Heart right ventricle (tissue), 16 donors: ENCODE results near the gene PLPP7. TPM values are rescaled to one million over a fixed set of nuclear protein-coding genes. Genes with fewer than 3 reads are reported as not detected.
"Not testable (repeated sequence)": the region's sequence is repeated elsewhere in the genome, so short reads cannot be mapped to it uniquely, and the experiment has no call there.

Experiments used
- ATAC-seq, 8 donors: fragments of 200-7000 bp; cut with Tn5 transposase; one replicate each; pipeline ENCODE4 v1.9.1; 2020; ENCODE audit warnings: mild to moderate bottlenecking in 8 of 8, moderate library complexity in 8 of 8, moderate number of reproducible peaks in 1 of 8
- DNase-seq, 2 donors: peaks; one replicate each; pipeline ENCODE4 v3.0.0-alpha.2; 2020
- H3K27ac ChIP-seq, 10 donors: fragments of 200-600 bp; sonication (generic) in 2 of 10; one replicate each; pipeline versions ENCODE4 v1.5.0 to v1.8.0; 2020 to 2022; ENCODE audit warnings: mild to moderate bottlenecking in 3 of 10
- H3K27me3 ChIP-seq, 7 donors: fragments of 200-600 bp; one replicate each; pipeline ENCODE4 v1.8.0; 2021 to 2022; ENCODE audit warnings: mild to moderate bottlenecking in 2 of 7
- H3K36me3 ChIP-seq, 9 donors: fragments of 200-600 bp; sonication (generic) in 1 of 9; one replicate each; pipeline versions ENCODE4 v1.5.0 to v1.8.0; 2020 to 2022; ENCODE audit warnings: mild to moderate bottlenecking in 2 of 9
- H3K4me1 ChIP-seq, 9 donors: fragments of 200-600 bp; sonication (generic) in 1 of 9; one replicate each; pipeline versions ENCODE4 v1.5.0 to v1.8.0; 2020 to 2022; ENCODE audit warnings: mild to moderate bottlenecking in 4 of 9
- H3K4me3 ChIP-seq, 10 donors: fragments of 200-600 bp; sonication (generic) in 2 of 10; one replicate each; pipeline versions ENCODE4 v1.5.0 to v1.8.0; 2020 to 2022; ENCODE audit warnings: mild to moderate bottlenecking in 7 of 10, moderate library complexity in 2 of 10
- H3K9me3 ChIP-seq, 11 donors: fragments of 200-600 bp in 10 of 11; sonication (generic) in 2 of 11; one replicate each; pipeline versions ENCODE4 v1.5.0 to v1.8.0; 2013 to 2022; ENCODE audit warnings: mild to moderate bottlenecking in 2 of 11, control low read depth in 1 of 11, moderate library complexity in 1 of 11
- WGBS, 2 donors: extraction: QIAGEN DNeasy Blood & Tissue Kit; methylation state at CpG; one replicate each; pipeline ENCODE4 v1.1.7; 2013; ENCODE audit warnings: inconsistent platforms in 1 of 2; 5-methylcytosine and 5-hydroxymethylcytosine counted together
- intact Hi-C, 10 donors: fragments of 100-400 bp; cut with DNase I; formaldehyde crosslinking; loops; one replicate each; pipeline versions ENCODE4 v1.11.1 to v1.14.2; 2022
- polyA plus RNA-seq, 2 donors: library from polyadenylated mRNA; stranded (reverse); fragments of 200-250 nt; gene quantifications; one replicate each; pipeline ENCODE4 v1.2.3, GENCODE V29; 2013
- total RNA-seq, 10 donors: library from RNA; stranded (reverse); fragmentation: NEBNext Ultra II Directional in 3 of 10; extraction: Animal tissue kit (Norgen Biotek cat#: 25700) in 3 of 10; gene quantifications; one replicate each; pipeline versions ENCODE4 v1.2.1 to v1.2.4, GENCODE V29; 2021 to 2023
- TF ChIP-seq, protein P1 (sequence below), 9 donors: fragments of 200-600 bp; sonication (generic) in 2 of 9; IDR thresholded peaks; one replicate each; pipeline versions ENCODE4 v1.5.0 to v1.8.0; 2021 to 2022; ENCODE audit warnings: antibody characterized with exemption in 9 of 9, mild to moderate bottlenecking in 5 of 9, moderate library complexity in 1 of 9
- donor health status: Arrhythmogenic right ventricular cardiomyopathy.
- donor health status: ischemic (EF 13 %, LVEDD 7.1; RV severe dilation, severe dysfunction).
- donor health status: healthy with polysubstance abuse.
- donor health status: DM: no; HTN: yes; CAD: no.
- donor health status: DM: no; HTN: no; CAD: no.
- donor health status: ischemic (EF 25% LVEDD 6.9; RV normal size, moderate dysfunction).
- donor health status: ischemic (EF 25% LVEDD 5.7; RV mildly dilated, moderate dysfunction).
- donor health status: healthy.
- donor health status: DM: yes; HTN: yes; CAD: no.
- donor health status: Ischemic cardiomyopathy.
- donor health status: ischemic (EF 35%, LVEDD 5.7; RV mildly dilated, moderate dysfunction).
- donor health status: nonischemic (EF 11% LVEDD 7.7; RV severe dilation, severe dysfunction).
- donor health status: DM: yes; HTN: yes; CAD: no.
- donor health status: PGD.
- donor health status: ischemic (EF 29% LVEDD 5.4; RV normal size, mild dysfunction).
- donor health status: nonischemic (EF 23%, LVEDD 6.1; RV moderate dilation, normal function).

Gene PLPP7
- total and polyA plus RNA-seq, 12 donors = 42.6 to 140 (median 102) TPM

DNA sequence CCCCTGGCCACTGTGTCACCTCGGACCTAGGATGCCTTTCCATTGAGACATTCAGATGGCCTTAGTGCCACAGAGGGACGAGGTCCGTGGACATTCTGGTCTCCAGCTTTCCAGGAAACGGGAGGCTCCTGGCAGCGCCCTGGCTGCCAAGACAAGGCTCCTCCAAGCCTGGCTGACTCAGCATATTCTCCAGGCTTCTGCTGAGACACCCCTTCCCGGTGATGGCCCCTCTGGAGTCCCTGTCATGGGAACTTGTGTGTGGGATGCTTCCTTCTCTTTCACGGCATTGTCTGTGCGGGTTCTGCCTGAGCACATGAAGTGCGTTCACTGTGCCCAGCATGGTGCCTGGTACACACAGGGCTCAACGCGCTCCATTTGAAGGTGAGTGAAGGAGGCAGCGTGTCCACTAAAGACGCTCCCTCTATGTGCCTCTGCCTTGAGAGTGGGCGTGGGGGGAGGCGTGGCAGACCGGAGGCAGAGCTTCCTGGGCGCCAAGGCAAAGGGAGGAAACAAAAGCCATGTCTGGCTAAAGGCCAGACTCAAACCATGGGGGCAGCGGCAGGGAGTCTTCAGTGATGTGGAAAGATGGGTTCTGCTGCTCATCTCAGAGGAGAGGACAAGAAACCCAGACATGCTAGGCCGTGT is 58.0 kb downstream of the PLPP7 start:
- peaks cover 4 to 12% (median 10%) of the 10 kb centered on the region in 9 donors for H3K4me1 ChIP-seq
- H3K36me3 ChIP-seq = no peaks in the 10 kb centered on the region
- intact Hi-C loops = loop anchor here in 3 of 10 donors (2.0 to 5.0 kb wide), 4 partner anchors 130 to 405 kb away; partner anchors contain the start of gene RAPGEF1 (in 1 of the 3)
- H3K9me3 ChIP-seq = no peaks in the 10 kb centered on the region
- ATAC-seq (no peak), DNase-seq (no peak)
- WGBS, 2 donors = 70 to 78% methylated on average over 19 of the region's 19 CpGs
- no peaks in the 10 kb centered on the region for H3K27me3 ChIP-seq
- H3K4me3 ChIP-seq = no peak overlapping the region
- no peak overlapping the region for H3K27ac ChIP-seq
- TF ChIP-seq, protein P1, sequence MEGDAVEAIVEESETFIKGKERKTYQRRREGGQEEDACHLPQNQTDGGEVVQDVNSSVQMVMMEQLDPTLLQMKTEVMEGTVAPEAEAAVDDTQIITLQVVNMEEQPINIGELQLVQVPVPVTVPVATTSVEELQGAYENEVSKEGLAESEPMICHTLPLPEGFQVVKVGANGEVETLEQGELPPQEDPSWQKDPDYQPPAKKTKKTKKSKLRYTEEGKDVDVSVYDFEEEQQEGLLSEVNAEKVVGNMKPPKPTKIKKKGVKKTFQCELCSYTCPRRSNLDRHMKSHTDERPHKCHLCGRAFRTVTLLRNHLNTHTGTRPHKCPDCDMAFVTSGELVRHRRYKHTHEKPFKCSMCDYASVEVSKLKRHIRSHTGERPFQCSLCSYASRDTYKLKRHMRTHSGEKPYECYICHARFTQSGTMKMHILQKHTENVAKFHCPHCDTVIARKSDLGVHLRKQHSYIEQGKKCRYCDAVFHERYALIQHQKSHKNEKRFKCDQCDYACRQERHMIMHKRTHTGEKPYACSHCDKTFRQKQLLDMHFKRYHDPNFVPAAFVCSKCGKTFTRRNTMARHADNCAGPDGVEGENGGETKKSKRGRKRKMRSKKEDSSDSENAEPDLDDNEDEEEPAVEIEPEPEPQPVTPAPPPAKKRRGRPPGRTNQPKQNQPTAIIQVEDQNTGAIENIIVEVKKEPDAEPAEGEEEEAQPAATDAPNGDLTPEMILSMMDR (IDR thresholded peaks at IDR 0.05) = no peak

DNA sequence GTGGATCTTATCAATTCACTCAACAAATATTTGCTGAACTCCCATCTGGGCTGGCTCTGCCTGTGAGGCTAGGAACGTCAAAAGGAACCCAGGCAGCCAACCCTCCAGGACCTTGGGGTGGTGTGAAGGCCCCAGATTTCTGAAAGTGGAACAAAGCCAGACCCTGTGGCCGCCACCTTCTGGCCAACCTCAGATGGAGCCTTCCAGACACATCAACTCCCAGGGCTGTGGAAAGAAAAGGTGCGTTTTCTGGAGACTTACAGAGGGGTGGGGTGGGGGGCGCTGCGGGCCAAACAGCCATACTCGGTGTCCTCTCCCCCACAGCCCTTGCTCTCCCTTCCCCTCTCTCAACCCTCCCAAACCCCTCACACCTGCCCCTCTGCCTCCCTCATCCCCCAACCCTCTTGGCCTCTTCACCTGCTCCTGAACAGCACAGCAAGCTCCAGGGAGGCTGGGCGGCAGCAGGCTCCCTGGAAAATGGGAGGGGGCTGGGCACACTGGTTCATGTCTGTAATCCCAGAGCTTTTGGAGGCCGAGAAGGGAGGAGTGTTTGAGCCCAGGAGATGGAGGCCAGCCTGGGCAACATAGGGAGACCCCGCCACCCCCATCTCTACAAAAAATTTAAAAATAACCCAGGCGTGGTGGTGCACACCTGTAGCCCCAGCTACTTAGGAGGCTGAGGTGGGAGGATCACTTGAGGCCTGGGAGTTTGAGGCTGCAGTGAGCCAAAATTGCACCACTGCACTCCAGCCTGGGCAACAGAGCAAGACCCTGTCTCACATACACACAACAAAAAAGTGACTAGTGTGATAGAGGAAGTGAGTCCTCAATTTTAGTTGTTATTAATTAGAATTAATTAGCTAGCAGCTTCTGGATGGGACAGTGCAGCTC is 59.4 kb downstream of the PLPP7 start:
- H3K36me3 ChIP-seq = no peaks in the 10 kb centered on the region
- H3K4me1 ChIP-seq = peaks cover 4 to 12% (median 10%) of the 10 kb centered on the region in 9 donors
- intact Hi-C loops = loop anchor here in 3 of 10 donors (2.0 to 5.0 kb wide), 4 partner anchors 128 to 403 kb away; partner anchors contain the start of gene RAPGEF1 (in 1 of the 3)
- no peak for ATAC-seq
- DNase-seq = no peak
- H3K27ac ChIP-seq = no peak overlapping the region
- no peaks in the 10 kb centered on the region for H3K27me3 ChIP-seq
- no peaks in the 10 kb centered on the region for H3K9me3 ChIP-seq
- 79 to 87% methylated on average over 10 of the region's 10 CpGs for WGBS, 2 donors
- TF ChIP-seq, protein P1 (IDR thresholded peaks at IDR 0.05) = no peak
- no peak overlapping the region for H3K4me3 ChIP-seq

DNA sequence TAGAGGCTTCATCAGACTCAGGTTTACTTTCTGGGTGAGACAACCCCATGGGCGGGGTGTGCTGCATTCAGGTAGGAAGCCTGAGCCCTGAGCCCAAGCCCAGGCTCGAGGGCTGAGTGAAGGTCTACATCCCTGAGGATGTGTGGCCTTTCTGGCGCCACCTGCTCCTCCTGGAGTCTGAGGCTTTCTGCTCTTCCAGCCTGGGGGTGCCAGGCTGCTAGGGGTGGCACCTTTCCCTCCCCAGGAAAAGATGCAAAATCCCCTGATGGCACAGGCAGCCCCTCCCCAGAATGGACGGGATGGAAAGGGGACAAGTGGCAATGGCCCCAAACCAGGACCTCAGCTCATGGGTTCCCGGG is 60.0 kb downstream of the PLPP7 start:
- ATAC-seq (peak in 7 of 8 donors; percentile 3 to 21 (median 10)), DNase-seq (no peak)
- intact Hi-C loops = loop anchor here in 3 of 10 donors (2.0 to 5.0 kb wide), 4 partner anchors 128 to 403 kb away; partner anchors contain the start of gene RAPGEF1 (in 1 of the 3)
- Histone ChIP-seq H3K9me3 (no peaks in the 10 kb centered on the region), H3K36me3 (no peaks in the 10 kb centered on the region), H3K4me3 (peak overlapping the region in 4 of 10 donors; percentile 27 to 45 (median 41)), H3K4me1 (peaks cover 4 to 12% (median 10%) of the 10 kb centered on the region in 9 donors), H3K27me3 (no peaks in the 10 kb centered on the region), H3K27ac (peak overlapping the region in 1 of 10 donors; percentile 24)
- TF ChIP-seq, protein P1 (IDR thresholded peaks at IDR 0.05) = no peak
- WGBS, 2 donors = 52 to 55% methylated on average over 5 of the region's 5 CpGs

DNA sequence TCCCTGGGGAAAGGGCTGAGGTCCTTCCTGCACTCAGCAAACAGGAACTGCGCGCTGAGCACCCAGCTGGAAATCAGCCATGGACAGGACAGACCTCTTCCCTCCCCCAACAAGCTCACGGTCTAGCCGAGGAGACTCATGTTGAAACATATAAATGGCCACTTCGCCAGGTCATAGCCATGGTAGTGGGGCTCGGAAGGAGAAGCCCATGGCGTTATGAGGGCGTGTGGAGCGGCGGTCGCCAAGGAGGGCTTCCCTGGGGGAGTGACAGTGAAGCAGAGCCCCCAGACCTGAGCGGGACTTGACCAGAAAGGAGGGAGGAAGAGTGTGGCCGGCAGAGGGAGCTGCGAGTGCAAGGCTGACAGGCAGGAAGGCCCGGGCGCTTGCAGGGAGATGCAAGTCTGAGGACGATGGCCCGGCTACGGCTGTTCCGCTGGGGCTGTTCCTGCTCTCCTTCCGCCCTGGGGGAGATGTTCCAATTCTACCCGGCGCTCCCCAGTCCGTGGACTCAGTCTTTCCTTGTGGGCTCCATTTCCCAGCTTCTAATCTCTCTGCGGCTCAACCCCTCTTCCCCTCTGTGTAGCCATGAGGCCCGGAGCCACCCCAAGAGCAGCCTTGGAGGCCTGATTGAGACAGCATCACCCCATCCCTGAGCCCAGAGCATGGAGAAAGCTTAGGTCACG is 60.5 kb downstream of the PLPP7 start:
- TF ChIP-seq, protein P1 (IDR thresholded peaks at IDR 0.05) = peak; percentile 72 to 95 (median 89)
- H3K27me3 ChIP-seq = no peaks in the 10 kb centered on the region
- H3K4me3 ChIP-seq = peak overlapping the region in 8 of 10 donors; percentile 4 to 45 (median 38)
- peak overlapping the region in 2 of 10 donors; percentile 20 to 24 for H3K27ac ChIP-seq
- DNase-seq = peak; percentile 91 to 92
- peaks cover 4 to 12% (median 10%) of the 10 kb centered on the region in 9 donors for H3K4me1 ChIP-seq
- 8 to 9% methylated on average over 27 of the region's 27 CpGs for WGBS, 2 donors
- no peaks in the 10 kb centered on the region for H3K36me3 ChIP-seq
- H3K9me3 ChIP-seq = no peaks in the 10 kb centered on the region
- intact Hi-C loops = loop anchor here (1.0 to 10.0 kb wide), 8 partner anchors 125 to 402 kb away; partner anchors contain the start of gene RAPGEF1 (in 3 of the 10)
- peak; percentile 89 to 97 (median 94) for ATAC-seq

DNA sequence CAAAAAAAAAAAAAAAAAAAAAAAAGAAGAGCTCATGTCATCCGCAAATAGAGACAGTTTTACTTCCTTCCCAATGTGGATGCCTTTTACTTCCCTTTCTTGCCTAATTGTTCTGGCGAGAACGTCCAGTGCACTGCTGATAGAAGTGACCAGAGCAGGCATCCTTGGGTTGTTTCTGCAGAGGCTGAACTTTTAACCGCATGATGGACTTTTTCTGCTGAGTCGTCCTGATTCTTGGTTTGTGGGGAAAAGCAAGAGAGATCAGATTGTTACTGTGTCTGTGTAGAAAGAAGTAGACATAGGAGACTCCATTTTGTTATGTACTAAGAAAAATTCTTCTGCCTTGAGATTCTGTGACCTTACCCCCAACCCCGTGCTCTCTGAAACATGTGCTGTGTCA is 67.0 kb downstream of the PLPP7 start:
- peaks cover 0 to 26% (median 3%) of the 10 kb centered on the region in 9 donors for H3K4me1 ChIP-seq
- 50 to 58% methylated on average over 5 of the region's 6 CpGs for WGBS, 2 donors
- H3K36me3 ChIP-seq, H3K9me3 ChIP-seq, H3K27ac ChIP-seq, H3K4me3 ChIP-seq, H3K27me3 ChIP-seq, DNase-seq: not testable (repeated sequence)
- intact Hi-C loops = loop anchor here in 1 of 10 donors (10.0 kb wide), 2 partner anchors 118 to 388 kb away; partner anchors contain the start of gene RAPGEF1
- peak in 6 of 8 donors; percentile 58 to 86 (median 76) for ATAC-seq
